Psoas muscle (tissue), 8 donors: ENCODE results near the gene TBC1D9B. TPM values are rescaled to one million over a fixed set of nuclear protein-coding genes. Genes with fewer than 3 reads are reported as not detected.

ENCODE experiments used
- ATAC-seq, 4 donors: fragments of 200-7000 bp; cut with Tn5 transposase; one replicate each; pipeline ENCODE4 v1.9.1; 2020; ENCODE audit warnings: moderate library complexity in 3 of 4, mild to moderate bottlenecking in 2 of 4
- DNase-seq, 2 donors: peaks; one replicate each; pipeline ENCODE4 v3.0.0-alpha.2; 2020
- H3K27ac ChIP-seq: fragments of 200-600 bp; one replicate; pipeline ENCODE4 v1.8.0; 2022
- H3K27me3 ChIP-seq, 3 donors: fragments of 200-600 bp in 1 of 3; one replicate each; pipeline versions ENCODE4 v1.6.1 to v1.8.0; 2013 to 2022; ENCODE audit warnings: low read length in 2 of 3, mild to moderate bottlenecking in 2 of 3, moderate library complexity in 1 of 3; ENCODE audit not compliant: insufficient read depth in 3 of 3
- H3K36me3 ChIP-seq, 2 donors: fragments of 200-600 bp in 1 of 2; one replicate each; pipeline versions ENCODE4 v1.6.1 to v1.8.0; 2013 to 2022; ENCODE audit warnings: low read depth in 1 of 2, mild to moderate bottlenecking in 1 of 2, moderate library complexity in 1 of 2; ENCODE audit not compliant: insufficient read depth in 1 of 2
- H3K4me1 ChIP-seq: fragments of 200-600 bp; one replicate; pipeline ENCODE4 v1.8.0; 2022
- H3K4me3 ChIP-seq: fragments of 200-600 bp; one replicate; pipeline ENCODE4 v1.8.0; 2022; ENCODE audit warnings: mild to moderate bottlenecking
- H3K9me3 ChIP-seq: fragments of 200-600 bp; one replicate; pipeline ENCODE4 v1.8.0; 2022
- CTCF ChIP-seq: fragments of 200-600 bp; IDR thresholded peaks from one replicate; pipeline ENCODE4 v1.8.0; 2022; ENCODE audit warnings: antibody characterized with exemption
- WGBS, 3 donors: extraction: QIAGEN DNeasy Blood & Tissue Kit; methylation state at CpG; one replicate each; pipeline versions ENCODE4 v1.1.6 to v1.1.7; 2013; 5-methylcytosine and 5-hydroxymethylcytosine counted together
- intact Hi-C, 2 donors: fragments of 100-400 bp; cut with DNase I; formaldehyde crosslinking; loops; one replicate each; pipeline versions ENCODE4 v1.11.0 to v1.14.2; 2022
- polyA plus RNA-seq, 3 donors: library from polyadenylated mRNA; stranded (reverse); fragments of 200-250 nt; gene quantifications; one replicate each; pipeline ENCODE4 v1.2.3, GENCODE V29; 2013
- total RNA-seq, 4 donors: library from RNA; stranded (reverse); fragmentation: NEBNext Ultra II Directional in 2 of 4; extraction: Animal tissue kit (Norgen Biotek cat#: 25700) in 2 of 4; gene quantifications; one replicate each; pipeline versions ENCODE4 v1.2.1 to v1.2.4, GENCODE V29; 2021 to 2023
- donor health status: healthy with polysubstance abuse.
- donor health status: DM: no; HTN: no; CAD: no; lungs with moderate emphysema.
- donor health status: Bipolar disorder and iron deficiency.
- donor health status: healthy.
- donor health status: DM: yes; HTN: yes; CAD: no.
- donor health status: DM: no; HTN: no; CAD: no.
- donor health status: DM: no; HTN: no; CAD: no.
- donor health status: DM: yes; HTN: yes; CAD: no.

TBC1D9B gene
- total and polyA plus RNA-seq, 7 donors, result 30.1 to 50.2 (median 40.2) TPM

DNA sequence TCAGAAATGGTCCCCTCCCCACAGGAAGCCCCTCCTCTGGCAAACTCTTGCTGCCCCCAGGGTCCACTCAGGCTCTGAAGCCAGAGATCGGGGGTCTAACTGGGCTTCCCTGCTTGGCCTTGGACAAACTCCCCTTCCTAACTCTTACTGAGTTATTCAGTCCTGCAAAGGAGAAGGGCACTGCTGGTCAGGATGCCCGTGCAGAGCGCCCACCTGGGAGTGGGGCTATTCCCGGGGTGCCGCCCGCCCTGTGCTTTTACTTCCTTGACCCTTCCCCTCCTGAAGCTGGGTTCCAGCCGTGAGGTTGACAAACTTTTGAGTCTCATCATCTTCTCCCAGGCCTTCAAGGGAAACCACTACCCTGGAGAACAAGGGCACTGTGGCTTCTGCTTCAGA lies 4.9 kb downstream of the TBC1D9B start:
- DNase-seq (no peak), ATAC-seq (no peak)
- intact Hi-C loops, result loop anchor here in 1 of 2 donors (10.0 kb wide), 1 partner anchor 98 kb away; the partner anchor contains the start of gene MGAT4B
- no peak for TF ChIP-seq CTCF
- Histone ChIP-seq H3K4me1 (peaks cover 26% of the 10 kb centered on the region), H3K9me3 (no peaks in the 10 kb centered on the region), H3K27ac (peak overlapping the region; percentile 53), H3K4me3 (no peak overlapping the region), H3K36me3 (peaks cover 0 to 61% of the 10 kb centered on the region in 2 donors), H3K27me3 (no peaks in the 10 kb centered on the region)
- WGBS, 3 donors, result 85 to 99% (median 91%) methylated on average over 7 of the region's 7 CpGs

- Histone ChIP-seq H3K9me3 (no peaks in the 10 kb centered on the region), H3K4me1 (peaks cover 26% of the 10 kb centered on the region), H3K27ac (peak overlapping the region; percentile 53), H3K27me3 (no peaks in the 10 kb centered on the region), H3K36me3 (peaks cover 0 to 67% of the 10 kb centered on the region in 2 donors), H3K4me3 (no peak overlapping the region)
- DNase-seq (no peak), ATAC-seq (peak; percentile 22 to 52 (median 48))
- intact Hi-C loops, result loop anchor here in 1 of 2 donors (10.0 kb wide), 1 partner anchor 97 kb away; the partner anchor contains the start of gene MGAT4B
- 41 to 72% (median 46%) methylated on average over 15 of the region's 15 CpGs for WGBS, 3 donors
- TF ChIP-seq CTCF, result no peak
Measured at GRCh38 chr5:179901915-179902762, 5.6 kb downstream of the TBC1D9B start.

DNA sequence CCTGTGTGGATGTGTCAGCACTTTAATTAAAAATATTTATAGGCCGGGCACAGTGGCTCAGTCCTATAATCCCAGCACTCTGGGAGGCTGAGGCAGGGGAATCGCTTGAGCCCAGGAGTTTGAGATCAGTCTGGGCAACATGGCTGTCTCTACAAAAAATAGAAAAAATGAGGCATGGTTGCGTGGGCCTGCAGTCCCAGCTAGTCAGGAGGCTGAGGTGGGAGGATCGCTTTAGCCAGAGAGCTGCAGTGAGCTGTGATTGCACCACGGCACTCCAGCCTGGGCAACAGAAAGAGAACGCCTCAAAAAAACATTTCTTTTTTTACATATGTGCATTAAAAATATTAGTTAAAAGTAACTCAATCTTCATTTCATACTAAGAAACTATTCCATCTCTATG lies 6.2 kb downstream of the TBC1D9B start:
- DNase-seq (no peak), ATAC-seq (peak in 2 of 4 donors; percentile 18 to 29)
- H3K4me1 ChIP-seq, result peaks cover 20% of the 10 kb centered on the region
- no peak overlapping the region for H3K4me3 ChIP-seq
- no peak for TF ChIP-seq CTCF
- 61 to 80% (median 65%) methylated on average over 6 of the region's 6 CpGs for WGBS, 3 donors
- intact Hi-C loops, result loop anchor here in 1 of 2 donors (10.0 kb wide), 1 partner anchor 97 kb away; the partner anchor contains the start of gene MGAT4B
- H3K27me3 ChIP-seq, result no peaks in the 10 kb centered on the region
- H3K36me3 ChIP-seq, result peaks cover 0 to 74% of the 10 kb centered on the region in 2 donors
- no peaks in the 10 kb centered on the region for H3K9me3 ChIP-seq
- peak overlapping the region; percentile 67 for H3K27ac ChIP-seq

- H3K9me3 ChIP-seq, result no peaks in the 10 kb centered on the region
- H3K27ac ChIP-seq, result peak overlapping the region; percentile 67
- peaks cover 0 to 79% of the 10 kb centered on the region in 2 donors for H3K36me3 ChIP-seq
- intact Hi-C loops, result loop anchor here in 1 of 2 donors (10.0 kb wide), 1 partner anchor 96 kb away; the partner anchor contains the start of gene MGAT4B
- WGBS, 3 donors, result 28 to 33% (median 30%) methylated on average over 13 of the region's 13 CpGs
- peak; percentile 45 to 84 for DNase-seq
- ATAC-seq, result peak; percentile 84 to 96 (median 94)
- no peak for TF ChIP-seq CTCF
- H3K4me1 ChIP-seq, result peaks cover 20% of the 10 kb centered on the region
- peak overlapping the region; percentile 1 for H3K4me3 ChIP-seq
- no peaks in the 10 kb centered on the region for H3K27me3 ChIP-seq
Measured at GRCh38 chr5:179900711-179901110, 7.0 kb downstream of the TBC1D9B start.
